Ishikawa (cell line): ENCODE results near the gene PTCHD1.

ENCODE experiments used
- CEBPB ChIP-seq: IDR thresholded peaks from 2 replicates; pipeline ENCODE4 v1.6.1; 2012
- CREB1 ChIP-seq: IDR thresholded peaks from 2 replicates; pipeline ENCODE4 v1.6.1; 2012; ENCODE audit warnings: low read depth
- EGR1 ChIP-seq: IDR thresholded peaks from 2 replicates; pipeline ENCODE4 v1.6.1; 2012
- EP300 ChIP-seq: IDR thresholded peaks from 2 replicates; pipeline ENCODE4 v1.6.1; 2012; ENCODE audit warnings: borderline replicate concordance
- FOXM1 ChIP-seq: IDR thresholded peaks from 2 replicates; pipeline ENCODE4 v1.6.1; 2012; ENCODE audit warnings: low read depth, borderline replicate concordance
- MAX ChIP-seq: IDR thresholded peaks from 2 replicates; pipeline ENCODE4 v1.6.1; 2012
- NFIC ChIP-seq: IDR thresholded peaks from 2 replicates; pipeline ENCODE4 v1.6.1; 2012
- RAD21 ChIP-seq: IDR thresholded peaks from 2 replicates; pipeline ENCODE4 v1.6.1; 2012; ENCODE audit warnings: low read depth
- REST ChIP-seq: IDR thresholded peaks from 2 replicates; pipeline ENCODE4 v1.6.1; 2012; ENCODE audit warnings: low read depth, mild to moderate bottlenecking
- TAF1 ChIP-seq: IDR thresholded peaks from 2 replicates; pipeline ENCODE4 v1.6.1; 2012; ENCODE audit warnings: low read depth, mild to moderate bottlenecking
- TCF12 ChIP-seq: IDR thresholded peaks from 2 replicates; pipeline ENCODE4 v1.6.1; 2012; ENCODE audit warnings: low read depth
- TEAD4 ChIP-seq: IDR thresholded peaks from 2 replicates; pipeline ENCODE4 v1.6.1; 2012
- USF1 ChIP-seq: IDR thresholded peaks from 2 replicates; pipeline ENCODE4 v1.6.1; 2012
- YY1 ChIP-seq: IDR thresholded peaks from 2 replicates; pipeline ENCODE4 v1.6.1; 2012; ENCODE audit warnings: low read depth
- ZBTB7A ChIP-seq: IDR thresholded peaks from 2 replicates; pipeline ENCODE4 v1.6.1; 2012; ENCODE audit warnings: low read depth

PTCHD1 gene

DNA sequence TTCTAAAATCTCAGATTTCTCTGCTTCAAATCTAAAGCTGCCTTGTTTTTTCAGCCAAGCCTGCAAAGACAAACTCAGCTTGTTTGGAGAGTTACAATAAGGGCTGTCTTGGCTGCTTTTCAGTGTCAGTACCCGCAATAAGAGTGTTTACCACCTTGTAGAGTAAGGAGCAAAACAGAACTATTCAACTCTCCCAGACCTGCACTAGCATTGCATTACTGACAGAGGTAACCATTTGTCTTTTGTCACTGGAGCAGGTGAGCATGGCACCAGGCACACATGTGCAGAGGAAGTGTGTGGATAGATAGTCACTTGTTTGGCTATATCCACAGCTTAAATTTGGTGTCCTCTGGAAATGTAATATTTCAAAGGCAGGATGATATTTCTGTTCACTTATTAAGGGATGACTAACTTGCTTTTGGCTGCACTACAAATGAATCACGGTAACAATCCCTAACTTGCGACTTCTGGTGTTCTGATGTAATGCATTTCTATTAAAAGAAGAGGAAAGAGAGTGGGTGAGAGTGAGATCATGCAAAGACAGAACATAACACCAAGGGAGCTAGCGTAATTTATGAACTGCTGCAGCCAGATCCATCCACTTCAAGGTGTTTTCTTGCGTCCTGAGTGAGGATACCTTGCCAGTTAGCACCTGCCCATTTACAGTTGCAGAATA, 38.6 kb downstream of the PTCHD1 start:
- TF ChIP-seq FOXM1 (no peak), TEAD4 (no peak), REST (no peak), YY1 (no peak), CREB1 (no peak), NFIC (no peak), EGR1 (no peak), CEBPB (no peak), MAX (no peak), ZBTB7A (no peak), EP300 (no peak), TCF12 (no peak), USF1 (no peak), TAF1 (no peak), RAD21 (no peak)

GRCh38 chrX:23374291-23374690, 39.6 kb downstream of the PTCHD1 start:
- TF ChIP-seq REST (no peak), ZBTB7A (no peak), EP300 (no peak), CREB1 (no peak), EGR1 (no peak), TAF1 (no peak)

DNA sequence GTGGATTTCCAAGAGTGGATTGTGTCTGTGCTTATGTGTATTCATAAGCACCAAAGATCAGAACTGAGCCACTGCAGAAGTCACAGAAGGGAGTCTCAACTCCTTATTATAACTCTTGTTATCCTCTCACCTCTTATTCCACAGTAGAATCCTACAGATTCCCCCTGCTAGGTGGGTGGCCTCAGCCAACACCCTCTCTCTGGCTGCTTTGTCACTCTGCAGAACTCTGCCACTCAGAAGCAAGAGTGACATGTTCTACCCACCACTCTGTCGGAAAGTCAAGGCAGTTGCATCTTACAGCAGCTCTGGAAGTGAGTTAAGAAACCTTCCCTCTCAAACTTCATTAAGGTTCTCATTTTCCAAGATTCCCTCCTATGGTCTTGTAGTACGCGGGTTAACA, 41.9 kb downstream of the PTCHD1 start:
- TF ChIP-seq RAD21: no peak

DNA sequence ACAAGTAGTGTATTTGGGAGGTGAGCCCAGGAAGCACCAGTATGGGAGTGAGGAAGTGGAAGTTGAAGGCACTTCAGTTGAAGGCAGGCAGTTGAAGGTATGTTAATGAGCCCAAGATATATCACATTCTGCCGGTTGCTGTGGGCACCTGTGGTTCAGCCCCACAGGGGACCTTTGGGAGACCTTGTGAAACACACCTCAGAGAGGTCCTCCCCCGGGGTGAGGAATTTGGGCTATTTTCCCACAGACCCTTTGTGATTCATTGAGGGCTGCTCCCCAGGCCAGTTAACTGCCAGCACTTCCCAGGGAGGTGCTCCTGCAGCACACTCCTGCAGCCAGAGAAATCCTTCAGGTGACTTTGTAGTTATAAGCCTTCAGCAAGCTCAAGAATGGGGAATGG, 45.9 kb downstream of the PTCHD1 start:
- peak; percentile 72 for TF ChIP-seq CEBPB
- TF ChIP-seq NFIC: peak; percentile 62; the same call in 1 of the 2 replicates
- peak; percentile 88 for TF ChIP-seq TCF12
- no peak for TF ChIP-seq YY1
- TF ChIP-seq EP300: peak; percentile 90
- no peak for TF ChIP-seq EGR1
- TF ChIP-seq USF1: no peak
- TF ChIP-seq CREB1: no peak
- no peak for TF ChIP-seq MAX
- TF ChIP-seq FOXM1: peak; percentile 80
- no peak for TF ChIP-seq REST
- no peak for TF ChIP-seq RAD21
- peak; percentile 87 for TF ChIP-seq TEAD4
- TF ChIP-seq TAF1: no peak
